Lower lobe of right lung (tissue), 2 donors: Measurements from ENCODE around the gene TMEM187. TPM values are rescaled to one million over a fixed set of nuclear protein-coding genes. Genes with fewer than 3 reads are reported as not detected.
A peak's percentile ranks its signal among the peaks of the same experiment; 100 is the strongest.

Experiments used
- ATAC-seq, 2 donors: fragments of 200-7000 bp; cut with Tn5 transposase; one replicate each; pipeline ENCODE4 v1.9.1; 2020 to 2022; ENCODE audit warnings: mild to moderate bottlenecking in 2 of 2, moderate library complexity in 2 of 2
- DNase-seq: peaks from one replicate; pipeline ENCODE4 v3.0.0-alpha.2; 2020
- H3K27ac ChIP-seq: fragments of 200-600 bp; one replicate; pipeline ENCODE4 v1.8.0; 2022
- H3K27me3 ChIP-seq: fragments of 200-600 bp; one replicate; pipeline ENCODE4 v1.8.0; 2022; ENCODE audit warnings: low read depth
- H3K36me3 ChIP-seq: fragments of 200-600 bp; one replicate; pipeline ENCODE4 v1.8.0; 2022; ENCODE audit warnings: mild to moderate bottlenecking
- H3K4me1 ChIP-seq: fragments of 200-600 bp; one replicate; pipeline ENCODE4 v1.8.0; 2022
- H3K4me3 ChIP-seq: fragments of 200-600 bp; one replicate; pipeline ENCODE4 v1.8.0; 2022; ENCODE audit warnings: mild to moderate bottlenecking
- H3K9me3 ChIP-seq: fragments of 200-600 bp; one replicate; pipeline ENCODE4 v1.8.0; 2022
- CTCF ChIP-seq: fragments of 200-600 bp; IDR thresholded peaks from one replicate; pipeline ENCODE4 v1.8.0; 2022; ENCODE audit warnings: antibody characterized with exemption, mild to moderate bottlenecking
- intact Hi-C: fragments of 100-400 bp; cut with DNase I; formaldehyde crosslinking; loops from one replicate; pipeline ENCODE4 v1.11.0; 2022
- total RNA-seq: library from RNA; stranded (reverse); fragmentation: NEBNext Ultra II Directional; extraction: Animal tissue kit (Norgen Biotek cat#: 25700); gene quantifications from one replicate; pipeline ENCODE4 v1.2.1, GENCODE V29; 2021
- donor health status: DM: no; HTN: yes; CAD: no; lungs with severe emphysema.

Gene TMEM187
- total RNA-seq, 1 donor from 2014 or later = 7.6 TPM

DNA sequence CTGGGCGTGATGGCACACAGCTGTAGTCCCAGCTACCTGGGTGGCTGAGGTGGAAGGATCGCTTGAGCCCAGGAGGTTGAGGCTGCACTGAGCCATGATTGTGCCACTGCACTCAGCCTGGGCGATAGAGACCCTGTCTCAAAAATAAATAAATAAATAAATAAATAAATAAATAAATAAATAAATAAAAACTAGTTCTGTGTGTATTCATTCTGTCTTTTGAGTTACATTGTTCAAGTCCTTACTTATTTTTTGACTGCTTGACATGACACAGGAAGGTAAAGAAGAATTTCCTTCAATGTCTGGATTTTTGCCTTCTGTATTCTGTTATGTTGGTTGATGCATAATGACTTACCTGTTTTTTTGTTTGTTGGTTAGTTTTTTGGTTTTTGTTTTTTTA is 35.5 kb upstream of the TMEM187 start:
- DNase-seq = no peak

GRCh38 chrX:153938226-153938786 is 34.2 kb upstream of the TMEM187 start:
- peaks cover 9% of the 10 kb centered on the region for H3K4me1 ChIP-seq
- no peaks in the 10 kb centered on the region for H3K27me3 ChIP-seq
- H3K9me3 ChIP-seq = no peaks in the 10 kb centered on the region
- ATAC-seq (no peak), DNase-seq (no peak)
- H3K27ac ChIP-seq = no peak overlapping the region
- TF ChIP-seq CTCF = no peak
- intact Hi-C loops = no loop called here
- H3K36me3 ChIP-seq = no peaks in the 10 kb centered on the region
- no peak overlapping the region for H3K4me3 ChIP-seq

More for the DNA sequence above, 35.5 kb upstream of the TMEM187 start:
- no peak for ATAC-seq
- intact Hi-C loops = no loop called here
- no peaks in the 10 kb centered on the region for H3K9me3 ChIP-seq
- peaks cover 10% of the 10 kb centered on the region for H3K36me3 ChIP-seq
- H3K27ac ChIP-seq = no peak overlapping the region
- TF ChIP-seq CTCF = no peak
- peaks cover 11% of the 10 kb centered on the region for H3K4me1 ChIP-seq
- no peaks in the 10 kb centered on the region for H3K27me3 ChIP-seq
- no peak overlapping the region for H3K4me3 ChIP-seq

GRCh38 chrX:153939573-153939972 is 33.0 kb upstream of the TMEM187 start:
- Histone ChIP-seq H3K27me3 (no peaks in the 10 kb centered on the region), H3K4me1 (no peaks in the 10 kb centered on the region), H3K9me3 (no peaks in the 10 kb centered on the region), H3K36me3 (no peaks in the 10 kb centered on the region), H3K27ac (no peak overlapping the region), H3K4me3 (no peak overlapping the region)
- TF ChIP-seq CTCF = no peak
- no peak for DNase-seq
- intact Hi-C loops = no loop called here
- no peak for ATAC-seq

DNA sequence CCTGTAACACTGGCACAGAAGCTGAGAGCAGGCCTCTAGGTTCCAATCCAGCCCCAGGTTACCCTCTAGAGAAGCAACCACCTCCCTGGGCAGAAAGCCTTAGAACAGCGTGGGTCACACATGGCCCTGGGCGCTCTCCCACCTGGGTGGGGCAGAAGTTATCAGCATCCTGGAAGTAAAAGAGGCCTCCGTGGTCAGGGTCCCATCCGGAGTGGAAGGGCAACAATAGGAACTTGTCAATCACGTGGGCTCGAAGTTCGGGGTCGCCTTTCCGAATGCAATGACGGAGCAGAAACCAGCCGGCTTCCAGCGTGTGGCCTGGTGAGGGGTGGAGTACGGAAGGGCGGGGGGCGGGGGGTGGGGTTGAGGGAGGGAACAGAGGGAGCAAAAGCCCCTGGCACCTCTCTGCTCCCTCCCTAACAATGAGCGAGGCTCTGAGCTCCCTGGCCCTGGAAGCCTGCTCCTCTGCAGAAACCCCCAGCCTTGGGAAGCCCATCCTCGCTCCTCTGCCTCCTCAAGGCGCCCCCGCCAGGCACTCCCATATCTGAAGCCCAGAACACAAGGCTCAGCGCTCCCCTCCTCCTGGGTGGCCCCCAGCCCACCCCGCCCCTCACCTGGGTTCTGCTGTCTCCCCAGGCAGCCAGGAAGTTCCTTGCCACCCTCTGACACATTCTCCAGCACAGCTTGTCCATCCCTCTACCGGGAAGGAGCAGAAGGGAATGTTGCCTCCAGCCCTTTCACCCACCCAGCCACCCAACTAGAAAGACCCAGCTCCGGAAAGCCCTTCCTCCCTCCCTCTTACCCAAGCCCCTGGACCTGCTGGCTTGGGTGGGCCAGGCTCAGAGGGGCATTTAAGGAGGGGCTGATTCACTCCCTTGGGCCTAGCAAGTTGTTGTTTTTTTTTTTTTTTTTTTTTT is 31.0 kb upstream of the TMEM187 start:
- intact Hi-C loops = no loop called here
- ATAC-seq (no peak), DNase-seq (no peak)
- peak overlapping the region; percentile 18 for H3K27ac ChIP-seq
- peak overlapping the region; percentile 27 for H3K4me3 ChIP-seq
- H3K36me3 ChIP-seq = no peaks in the 10 kb centered on the region
- no peak for TF ChIP-seq CTCF
- H3K4me1 ChIP-seq = no peaks in the 10 kb centered on the region
- H3K27me3 ChIP-seq = no peaks in the 10 kb centered on the region
- H3K9me3 ChIP-seq = no peaks in the 10 kb centered on the region

- H3K27me3 ChIP-seq = no peaks in the 10 kb centered on the region
- TF ChIP-seq CTCF = no peak
- DNase-seq = peak; percentile 83
- H3K36me3 ChIP-seq = peaks cover 7% of the 10 kb centered on the region
- H3K9me3 ChIP-seq = no peaks in the 10 kb centered on the region
- peak within 1 kb of the TSS; percentile 62 for H3K27ac ChIP-seq
- no peaks in the 10 kb centered on the region for H3K4me1 ChIP-seq
- peak within 1 kb of the TSS; percentile 56 for H3K4me3 ChIP-seq
- intact Hi-C loops = no loop called here
- ATAC-seq = peak; percentile 62 to 70
Observed at GRCh38 chrX:153944140-153944799, 28.3 kb upstream of the TMEM187 start, which contains the start of gene RENBP. Gene RENBP, minus strand, starts transcription at chrX:153944643. Its CDS starts 33 bp downstream, at chrX:153944610.
